ENCODE measurements around the gene SPACDR. TPM values are rescaled to one million over a fixed set of nuclear protein-coding genes. Genes with fewer than 3 reads are reported as not detected.

The SPACDR gene
- total RNA-seq, 2 experiments from 2014 or later, result 0.64 to 0.93 TPM

DNA sequence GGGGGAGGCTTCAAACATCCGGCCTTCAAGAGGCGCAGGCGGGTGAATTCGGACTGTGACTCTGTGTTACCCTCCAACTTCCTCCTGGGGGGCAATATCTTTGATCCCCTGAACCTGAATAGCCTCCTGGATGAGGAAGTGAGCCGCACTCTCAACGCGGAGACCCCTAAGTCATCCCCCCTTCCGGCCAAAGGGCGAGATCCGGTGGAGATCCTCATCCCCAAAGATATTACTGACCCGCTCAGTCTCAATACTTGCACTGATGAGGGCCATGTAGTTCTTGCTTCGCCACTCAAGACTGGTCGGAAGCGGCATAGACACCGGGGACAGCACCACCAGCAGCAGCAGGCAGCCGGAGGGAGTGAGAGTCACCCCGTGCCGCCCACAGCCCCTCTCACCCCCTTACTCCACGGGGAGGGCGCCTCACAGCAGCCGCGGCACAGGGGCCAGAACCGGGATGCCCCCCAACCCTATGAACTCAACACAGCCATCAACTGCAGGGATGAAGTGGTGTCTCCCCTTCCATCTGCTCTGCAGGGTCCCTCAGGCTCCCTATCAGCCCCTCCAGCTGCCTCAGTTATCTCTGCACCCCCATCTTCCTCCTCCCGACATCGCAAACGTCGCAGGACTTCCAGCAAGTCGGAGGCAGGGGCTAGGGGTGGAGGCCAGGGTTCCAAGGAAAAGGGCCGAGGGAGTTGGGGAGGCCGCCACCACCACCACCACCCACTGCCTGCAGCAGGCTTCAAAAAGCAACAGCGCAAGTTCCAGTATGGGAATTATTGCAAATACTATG lies 33.4 kb downstream of the SPACDR start:
- DNase-seq (peak in 9 of 14 experiments; percentile 13 to 70 (median 35)), ATAC-seq (ENCODE audit: poor library complexity) (no peak)
- CTCF ChIA-PET, result interaction anchor here (1.2 kb wide), 1 partner anchor 129 kb away, joined by 3 read pairs; no protein-coding TSS in a partner anchor
- Mint-ChIP-seq H3K4me1 (ENCODE audit: low read depth) (peaks cover 61% of the 10 kb centered on the region), H3K36me3 (ENCODE audit: low read depth) (peaks cover 68% of the 10 kb centered on the region), H3K4me3 (peak overlapping the region; percentile 95), H3K9me3 (no peaks in the 10 kb centered on the region), H3K27me3 (peaks cover 11% of the 10 kb centered on the region), H3K27ac (peak overlapping the region; percentile 100)
- Histone ChIP-seq H3K4me3 (ENCODE audit: low read length) (peak overlapping the region; percentile 96), H3K9me3 (ENCODE audit: control insufficient read depth in 1 of 2, insufficient read depth in 1 of 2, low read length in 2 of 2) (no peaks in the 10 kb centered on the region), H3K27me3 (ENCODE audit: control insufficient read depth in 1 of 2, insufficient read depth in 2 of 2, low read length in 2 of 2) (no peaks in the 10 kb centered on the region), H3K4me1 (ENCODE audit: insufficient read depth, low read length) (peaks cover 70% of the 10 kb centered on the region), H3K36me3 (ENCODE audit: insufficient read depth, low read length) (peaks cover 30% of the 10 kb centered on the region), H3K27ac (ENCODE audit: low read depth in 1 of 2, low read length in 2 of 2) (peak overlapping the region; percentile 74 to 100)
- TF ChIP-seq CTCF (IDR thresholded peaks at IDR 0.05), result no peak
- POLR2A ChIA-PET, result interaction anchor here (0.6 to 3.9 kb wide), 24 partner anchors 8 to 1965 kb away, joined by 3 to 91 read pairs (median 6); partner anchors contain the start of genes BUD31, FBXO24, GAL3ST4 and LAMTOR4
- intact Hi-C loops (cut with DNase I, micrococcal nuclease), result loop anchor here in 1 of 2 experiments (10.0 kb wide), 1 partner anchor 824 kb away; no protein-coding TSS in a partner anchor

- ATAC-seq (ENCODE audit: poor library complexity), result peak; percentile 39
- POLR2A ChIA-PET, result interaction anchor here (0.6 to 3.9 kb wide), 52 partner anchors 9 to 1996 kb away, joined by 3 to 91 read pairs (median 7); partner anchors contain the start of genes AGFG2, AP4M1, BUD31 and CNPY4
Measured at GRCh38 chr7:100429637-100430492, 34.2 kb downstream of the SPACDR start, which contains the start of gene MEPCE. MEPCE (plus strand) TSS chr7:100429831; CDS start chr7:100430019, 188 bp downstream.

More at GRCh38 chr7:100429637-100430492, 34.2 kb downstream of the SPACDR start, which contains the start of gene MEPCE:
- CTCF ChIA-PET, result interaction anchor here (1.0 to 1.2 kb wide), 2 partner anchors 130 to 240 kb away, joined by 3 read pairs; no protein-coding TSS in a partner anchor
- peaks cover 11% of the 10 kb centered on the region for H3K27me3 Mint-ChIP-seq
- Histone ChIP-seq H3K36me3 (ENCODE audit: insufficient read depth, low read length) (peaks cover 26% of the 10 kb centered on the region), H3K4me3 (ENCODE audit: low read length) (peak within 1 kb of the TSS; percentile 96), H3K9me3 (ENCODE audit: control insufficient read depth in 1 of 2, insufficient read depth in 1 of 2, low read length in 2 of 2) (no peaks in the 10 kb centered on the region), H3K27ac (ENCODE audit: low read depth in 1 of 2, low read length in 2 of 2) (peak within 1 kb of the TSS; percentile 100), H3K4me1 (ENCODE audit: insufficient read depth, low read length) (peaks cover 63% of the 10 kb centered on the region), H3K27me3 (ENCODE audit: control insufficient read depth in 1 of 2, insufficient read depth in 2 of 2, low read length in 2 of 2) (no peaks in the 10 kb centered on the region)
- intact Hi-C loops (cut with DNase I, micrococcal nuclease), result loop anchor here in 1 of 2 experiments (5.0 to 10.0 kb wide), 4 partner anchors 83 to 825 kb away; partner anchors contain the start of gene TRIM4
- H3K4me3 Mint-ChIP-seq, result peak within 1 kb of the TSS; percentile 100
- H3K9me3 Mint-ChIP-seq, result no peaks in the 10 kb centered on the region
- peak within 1 kb of the TSS; percentile 100 for H3K27ac Mint-ChIP-seq
- TF ChIP-seq CTCF (IDR thresholded peaks at IDR 0.05), result no peak
- peaks cover 55% of the 10 kb centered on the region for H3K4me1 Mint-ChIP-seq (ENCODE audit: low read depth)
- H3K36me3 Mint-ChIP-seq (ENCODE audit: low read depth), result peaks cover 61% of the 10 kb centered on the region
- peak; percentile 94 to 99 (median 97) for DNase-seq

All from CD4-positive, alpha-beta T cell (primary cell).